Glomerular visceral epithelial cell (primary cell): ENCODE measurements around the gene FLT1.

Experiments
- DNase-seq: peaks from one replicate; pipeline ENCODE4 v3.0.0-alpha.2; 2016; ENCODE audit errors: extremely low spot score

The FLT1 gene

DNA sequence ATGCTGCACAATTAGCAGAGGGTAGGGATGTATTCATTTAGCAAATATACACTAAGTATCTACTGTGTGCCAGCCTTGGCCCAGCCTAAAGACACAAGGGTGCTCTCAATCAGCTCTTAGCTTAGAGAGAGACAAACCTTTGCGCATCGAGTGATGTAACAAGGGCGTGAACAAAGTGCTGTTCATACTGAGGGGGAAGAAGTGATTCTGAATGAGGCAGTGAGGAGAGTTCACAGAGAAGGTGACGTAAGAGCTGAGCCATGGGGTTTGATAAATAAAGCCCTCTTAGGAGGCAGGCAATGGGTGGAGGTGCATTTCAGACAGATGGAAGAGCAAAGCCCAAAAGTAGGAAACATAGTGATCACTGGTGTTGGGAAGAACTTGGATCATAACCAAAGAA, 68.5 kb downstream of the FLT1 start:
- no peak for DNase-seq

- DNase-seq, result no peak
Observed at GRCh38 chr13:28425793-28426192, 69.1 kb downstream of the FLT1 start.

DNA sequence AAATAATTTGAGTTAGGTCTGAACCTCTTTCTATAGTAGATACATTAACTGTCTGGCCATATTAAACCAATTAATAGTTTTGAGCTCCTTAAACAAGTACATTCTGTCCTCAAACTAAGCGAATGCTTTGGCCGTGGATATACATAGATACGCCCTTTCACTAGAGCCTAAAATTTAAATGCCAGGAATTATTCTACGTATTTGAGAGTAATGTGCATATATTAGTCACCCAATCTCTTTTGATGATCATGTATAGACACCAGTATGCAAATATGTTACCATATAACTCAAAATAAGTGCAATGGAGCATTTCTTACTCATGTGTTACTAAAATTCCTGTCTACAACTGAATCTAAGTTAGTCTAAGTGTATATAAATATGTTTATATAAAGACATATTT, 70.4 kb downstream of the FLT1 start:
- no peak for DNase-seq

DNA sequence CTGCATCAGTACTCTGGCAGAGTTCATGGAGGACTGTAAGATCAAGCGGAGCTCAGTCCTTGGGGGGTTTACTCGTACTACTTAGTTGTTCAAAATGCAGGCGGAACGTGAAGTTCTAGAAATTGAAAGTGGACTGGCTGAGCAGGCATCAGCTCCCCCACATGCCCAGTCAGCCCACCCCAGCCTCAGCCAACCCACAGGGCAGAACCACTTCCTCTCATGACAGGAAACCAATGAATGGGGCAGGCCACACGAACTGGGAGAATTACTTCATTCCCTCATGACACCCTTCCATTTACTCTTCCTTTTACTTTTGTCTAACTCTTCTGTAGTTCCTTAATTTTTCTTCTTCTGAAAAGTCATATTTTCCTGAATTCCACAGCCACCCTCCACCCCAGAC, 71.9 kb downstream of the FLT1 start:
- DNase-seq, result no peak

DNA sequence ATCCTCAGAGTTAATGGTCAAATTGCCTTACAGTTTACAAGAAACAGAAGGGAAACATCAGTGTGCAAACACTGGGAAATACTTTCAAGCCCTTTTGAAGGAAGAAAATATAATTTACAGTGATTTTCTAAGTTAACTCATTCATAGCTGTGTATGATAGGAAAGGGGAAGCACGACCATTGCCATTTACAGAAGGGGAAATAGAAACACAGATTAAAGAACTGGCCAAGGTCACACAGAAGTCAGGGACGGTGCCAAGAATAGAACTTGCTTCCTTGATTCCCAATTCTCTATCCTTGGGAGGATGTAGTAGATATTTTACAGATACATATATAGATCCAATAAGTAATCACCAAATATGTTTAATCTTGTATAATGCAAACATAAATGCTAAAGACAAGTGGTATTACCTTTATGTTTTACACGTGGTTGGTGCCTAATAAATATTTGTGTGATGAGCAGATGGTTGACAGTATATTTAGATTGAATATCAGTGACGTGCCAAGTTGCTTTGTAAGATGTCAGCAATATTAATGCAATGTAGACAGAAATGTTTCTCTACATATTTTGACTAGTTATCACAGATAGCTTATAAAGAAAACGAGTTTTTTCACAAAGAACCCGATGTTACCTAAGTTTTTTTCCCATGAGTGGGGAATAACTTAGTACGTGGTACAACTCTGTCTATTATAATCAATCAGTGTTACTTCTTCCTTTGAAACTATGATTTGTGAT, 73.1 kb downstream of the FLT1 start:
- DNase-seq, result no peak

DNA sequence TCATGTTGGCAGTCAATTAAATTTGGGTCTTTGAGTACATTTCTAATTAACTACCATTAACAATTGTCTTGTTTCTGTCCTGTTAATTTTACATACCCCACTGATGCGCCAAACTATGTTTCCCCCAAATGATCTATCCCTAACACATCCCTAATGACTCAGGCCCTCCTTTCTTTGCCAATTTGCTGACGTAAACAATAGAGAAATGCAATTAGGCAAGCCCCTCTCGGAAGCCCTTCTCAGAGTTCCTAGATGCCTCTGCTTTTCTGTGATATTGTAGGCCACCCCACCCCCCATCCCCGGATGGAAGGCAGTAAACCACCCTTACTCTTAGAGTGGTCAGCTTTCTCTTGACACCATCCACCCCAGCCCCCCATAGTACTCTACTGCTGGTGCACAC, 74.2 kb downstream of the FLT1 start:
- DNase-seq, result no peak

DNA sequence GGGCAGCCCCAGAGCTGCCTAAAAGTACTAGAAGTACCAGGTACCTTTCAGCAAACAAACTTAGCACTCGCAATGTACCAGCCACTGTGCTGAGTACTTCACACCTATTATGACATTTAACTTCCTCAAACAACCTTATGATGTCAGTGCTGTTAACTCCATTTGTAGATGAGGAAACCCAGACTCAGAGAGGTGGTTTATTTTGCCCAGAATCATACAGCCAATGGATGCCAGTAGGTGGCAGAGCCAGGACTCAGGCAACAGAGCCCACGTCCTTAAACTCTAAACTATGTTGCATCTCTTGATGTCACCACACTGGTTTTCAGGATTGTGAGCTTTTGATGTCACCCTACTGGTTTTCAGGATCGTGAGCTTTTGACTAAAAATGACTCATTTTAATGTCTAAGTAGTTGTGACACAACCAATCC, 78.9 kb downstream of the FLT1 start:
- no peak for DNase-seq

DNA sequence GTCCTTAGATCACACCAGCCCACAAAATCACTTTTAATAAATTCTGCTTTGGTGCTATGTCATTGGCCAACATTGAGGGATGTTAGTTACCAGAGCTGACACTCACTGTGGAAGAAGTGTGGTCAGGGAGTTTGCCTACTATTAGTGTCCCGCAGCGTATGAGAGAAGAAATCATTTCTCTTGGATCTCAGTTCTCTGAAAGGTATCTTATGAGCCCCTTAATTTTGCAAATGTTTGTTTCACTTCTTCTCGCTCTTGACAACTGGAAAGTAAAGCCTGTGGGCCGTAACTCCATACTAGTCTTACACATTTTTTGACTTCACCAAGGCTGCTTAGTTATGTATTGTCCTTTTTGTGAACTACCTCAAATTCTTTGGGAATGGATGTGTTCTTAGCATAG, 80.9 kb downstream of the FLT1 start:
- no peak for DNase-seq

GRCh38 chr13:28412981-28413380, 81.9 kb downstream of the FLT1 start:
- DNase-seq, result no peak

- DNase-seq, result no peak
Observed at GRCh38 chr13:28411831-28412353, 83.0 kb downstream of the FLT1 start.

- no peak for DNase-seq
Observed at GRCh38 chr13:28410096-28410495, 84.8 kb downstream of the FLT1 start.

DNA sequence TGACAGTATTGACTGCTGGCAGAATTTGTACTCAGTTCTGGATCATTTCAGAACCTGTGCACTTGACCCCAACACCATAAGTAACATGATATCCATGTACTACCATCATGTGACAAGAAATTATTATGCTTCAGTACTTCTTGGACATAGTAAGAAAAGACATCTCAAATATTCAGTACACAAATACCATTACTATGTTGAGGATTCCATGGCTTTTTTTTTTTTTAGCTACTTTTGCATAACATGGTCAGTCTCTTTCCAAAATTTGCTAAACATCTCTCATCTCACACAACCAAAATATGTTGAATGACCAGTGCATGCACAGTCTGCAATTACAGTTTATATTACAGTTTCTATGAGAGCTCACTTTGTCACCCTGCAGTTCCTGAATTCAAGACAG, 85.3 kb downstream of the FLT1 start:
- no peak for DNase-seq

GRCh38 chr13:28408863-28409262, 86.1 kb downstream of the FLT1 start:
- DNase-seq, result no peak

DNA sequence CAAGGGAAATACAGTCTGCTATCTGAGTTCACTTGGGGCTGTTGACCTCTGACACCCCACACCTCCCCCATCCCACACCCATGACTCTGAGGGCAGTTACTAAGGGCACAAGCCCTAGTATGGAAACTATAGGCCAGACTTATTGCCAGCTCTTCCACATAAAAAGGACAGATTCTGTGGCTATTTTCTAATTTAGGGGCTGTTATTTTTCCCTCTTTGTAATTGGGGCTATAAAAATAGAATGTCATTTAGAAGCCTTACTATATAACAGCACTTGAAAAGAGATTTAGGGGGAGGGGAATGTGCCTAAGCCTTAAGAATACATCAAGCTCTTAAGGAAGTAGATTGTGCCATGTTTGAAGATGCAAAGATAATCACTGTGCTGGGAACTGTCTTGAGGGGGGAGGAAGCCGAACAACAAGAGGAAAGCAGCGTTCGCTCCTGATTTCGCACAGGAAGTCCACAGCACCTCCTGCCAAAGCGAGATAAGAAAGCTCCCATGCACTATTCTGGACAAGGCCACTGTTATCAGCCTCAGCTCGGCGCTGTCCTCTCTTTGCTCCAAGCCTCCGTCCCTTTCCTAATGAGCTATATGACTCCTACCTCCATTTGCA, 86.6 kb downstream of the FLT1 start:
- DNase-seq, result no peak

DNA sequence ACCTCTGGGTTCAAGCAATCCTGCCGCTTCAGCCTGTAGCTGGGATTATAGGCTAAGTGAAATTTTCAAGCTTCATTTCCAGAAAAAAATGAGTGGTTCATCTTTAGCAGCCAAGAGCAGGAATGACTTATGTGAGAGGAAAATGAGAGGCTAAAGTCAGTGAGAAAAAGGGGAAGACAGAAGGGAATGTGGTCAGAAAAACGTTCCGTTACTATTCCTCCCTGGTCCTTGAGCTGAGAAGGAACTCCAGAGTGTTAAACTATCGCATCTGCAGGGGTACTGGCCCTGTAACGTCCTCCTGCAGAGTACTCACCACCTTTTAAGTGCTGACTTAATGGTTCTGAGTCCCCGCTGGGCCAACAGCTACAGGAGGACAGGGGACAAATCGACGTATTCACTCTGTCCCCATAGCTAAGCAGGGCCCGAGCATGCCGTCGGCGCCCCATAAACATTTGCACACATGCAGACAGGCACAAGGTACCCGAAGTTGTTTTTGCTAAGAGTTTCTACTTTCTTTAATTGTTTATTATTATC, 88.1 kb downstream of the FLT1 start:
- no peak for DNase-seq

DNA sequence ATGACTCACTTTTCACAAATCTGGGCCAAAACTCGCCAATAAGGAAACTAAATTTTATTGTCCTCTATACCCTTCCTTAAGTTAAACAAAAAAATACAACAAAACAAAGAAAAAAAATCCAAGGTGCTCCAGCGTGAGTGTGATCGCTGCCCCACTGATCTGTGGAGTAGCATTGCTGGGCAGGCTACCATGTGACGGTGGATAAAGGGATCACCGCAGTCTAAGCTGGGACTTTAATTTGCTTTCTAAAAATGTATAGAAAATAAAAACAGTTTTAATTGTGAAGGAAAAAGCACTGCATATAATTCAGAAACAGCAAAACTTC, 92.9 kb downstream of the FLT1 start:
- no peak for DNase-seq

DNA sequence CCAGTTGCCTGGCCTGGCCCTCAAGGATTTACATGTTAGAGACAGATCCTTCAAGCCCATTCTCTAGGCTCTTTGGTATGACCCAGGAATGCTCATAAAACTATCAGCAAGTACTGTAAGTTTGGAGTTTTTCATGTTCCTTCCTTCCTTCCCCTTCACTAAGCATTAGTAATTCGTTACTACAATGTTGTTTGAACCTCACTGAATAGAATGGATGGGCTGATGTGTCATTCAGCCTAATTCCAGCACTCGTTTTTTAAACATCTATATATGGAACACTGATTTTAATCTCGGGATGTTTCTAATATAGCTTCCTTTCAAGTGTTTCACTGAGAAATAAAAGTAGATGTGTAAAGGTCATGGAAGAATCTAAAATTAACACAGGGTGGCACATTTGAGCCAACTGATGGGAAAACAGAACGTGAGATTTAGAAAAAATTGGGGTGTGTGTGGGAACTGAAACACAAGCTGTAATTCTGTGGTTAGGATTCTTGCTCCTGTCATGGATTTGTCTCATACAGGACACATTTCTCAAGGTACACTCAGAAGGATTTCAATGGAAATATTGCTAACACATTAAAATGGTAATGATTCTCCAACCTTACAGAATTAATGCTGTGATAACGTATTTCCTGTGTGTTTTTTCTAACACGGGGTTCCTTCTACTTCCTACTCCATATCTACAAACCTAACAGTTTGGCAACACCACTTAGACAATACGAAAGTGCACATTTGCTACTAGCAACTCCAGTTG, 93.4 kb downstream of the FLT1 start:
- no peak for DNase-seq

DNA sequence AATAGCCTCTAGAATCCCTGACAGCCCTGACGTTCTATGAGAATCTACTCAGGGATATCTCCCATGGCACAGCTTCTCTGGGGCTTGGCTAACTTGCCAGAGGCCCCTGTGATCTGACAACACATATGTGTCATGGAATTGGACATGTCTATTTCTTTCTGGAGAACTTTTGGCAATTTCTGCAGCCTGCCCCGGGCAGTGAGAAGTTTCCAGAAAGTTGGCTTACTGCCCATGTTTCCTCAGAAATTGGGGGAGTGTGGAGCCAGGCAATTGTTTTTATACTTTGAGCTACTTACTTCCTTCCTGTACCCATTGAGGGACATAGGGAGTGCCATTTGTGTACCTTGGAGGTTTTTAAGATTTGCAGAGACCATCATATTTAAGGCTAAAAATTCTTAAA, 98.9 kb downstream of the FLT1 start:
- DNase-seq, result no peak

DNA sequence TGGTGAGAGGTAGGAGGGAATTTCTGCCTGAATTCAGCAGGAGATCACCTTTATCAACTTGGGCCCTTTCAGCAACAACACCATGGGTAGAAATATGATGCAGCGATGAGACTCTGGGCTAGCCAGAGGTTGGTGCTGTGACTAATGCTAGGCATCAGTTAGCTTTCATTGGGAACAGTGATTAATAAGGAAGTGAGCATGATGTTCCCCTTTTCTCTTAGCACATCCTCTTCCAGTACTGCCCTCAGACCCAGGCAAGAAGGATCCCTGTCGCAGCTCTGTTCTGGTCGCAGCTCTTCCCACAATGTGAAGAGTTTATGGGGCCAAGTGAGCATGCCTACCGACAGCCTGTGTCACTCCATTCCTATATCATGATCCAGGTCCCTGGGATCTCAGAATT, 100.5 kb downstream of the FLT1 start:
- DNase-seq, result no peak

- DNase-seq, result no peak
Observed at GRCh38 chr13:28392896-28393505, 101.9 kb downstream of the FLT1 start.

GRCh38 chr13:28392428-28392827, 102.5 kb downstream of the FLT1 start:
- no peak for DNase-seq
